Measurements from ENCODE around the gene CKAP4. TPM values are rescaled to one million over a fixed set of nuclear protein-coding genes. Genes with fewer than 3 reads are reported as not detected.

The CKAP4 gene
- total RNA-seq, 1 experiment from 2014 or later, result 108 TPM

DNA sequence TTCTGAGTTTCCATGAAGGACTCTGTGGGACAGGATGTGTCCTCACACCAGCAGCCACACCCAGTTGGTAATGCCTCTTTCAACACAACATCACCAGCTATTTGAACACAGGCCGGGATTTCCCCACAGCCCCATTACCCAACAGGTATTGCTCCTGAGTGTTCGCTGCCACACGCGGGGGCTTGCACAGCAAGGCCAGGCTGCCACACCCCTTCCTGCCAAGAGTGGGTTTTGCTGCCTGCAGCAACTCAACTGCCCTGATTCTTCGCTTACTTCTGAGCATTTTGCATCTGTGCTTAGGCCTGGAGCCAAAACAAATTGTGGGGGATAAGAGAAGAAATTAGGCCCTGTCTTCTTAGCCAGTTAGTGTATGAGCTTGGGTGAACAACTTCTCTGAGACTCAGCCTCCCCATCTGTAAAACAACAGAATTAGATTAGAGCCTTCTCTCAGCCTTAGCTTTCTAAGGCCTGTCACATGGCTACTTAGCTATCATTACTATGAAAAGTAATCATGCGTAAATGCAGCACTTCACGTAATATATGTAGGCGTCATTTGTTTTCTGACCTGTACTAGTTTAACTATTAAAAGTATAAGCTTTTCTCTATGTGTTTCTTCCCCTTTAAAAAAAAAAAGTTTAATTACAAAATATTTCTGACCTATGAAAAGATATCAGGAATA is 20.0 kb downstream of the CKAP4 start:
- peaks cover 12% of the 10 kb centered on the region for H3K4me1 Mint-ChIP-seq (ENCODE audit: low read depth, unreplicated experiment)
- no peak overlapping the region for H3K27ac Mint-ChIP-seq (ENCODE audit: unreplicated experiment)
- peak; percentile 64 for DNase-seq
- BruUV-seq (replicated peaks), result no TSS peak
- H3K9me3 Mint-ChIP-seq (ENCODE audit: low read depth, unreplicated experiment), result no peaks in the 10 kb centered on the region
- no peaks in the 10 kb centered on the region for H3K36me3 Mint-ChIP-seq (ENCODE audit: insufficient read depth, unreplicated experiment)
- H3K27me3 Mint-ChIP-seq (ENCODE audit: unreplicated experiment), result no peaks in the 10 kb centered on the region
- intact Hi-C loops (cut with micrococcal nuclease; ENCODE audit: unreplicated experiment), result loop anchor here (1.0 to 10.0 kb wide), 5 partner anchors 55 to 693 kb away; partner anchors contain the start of gene TCP11L2
- no peak overlapping the region for H3K4me3 Mint-ChIP-seq (ENCODE audit: low read depth, unreplicated experiment)
- CTCF ChIA-PET, result interaction anchor here (0.6 to 2.9 kb wide), 12 partner anchors 10 to 807 kb away, joined by 3 to 30 read pairs (median 4); partner anchors contain the start of gene POLR3B
- TF ChIP-seq CTCF (IDR thresholded peaks at IDR 0.05; ENCODE audit: unreplicated experiment), result no peak

DNA sequence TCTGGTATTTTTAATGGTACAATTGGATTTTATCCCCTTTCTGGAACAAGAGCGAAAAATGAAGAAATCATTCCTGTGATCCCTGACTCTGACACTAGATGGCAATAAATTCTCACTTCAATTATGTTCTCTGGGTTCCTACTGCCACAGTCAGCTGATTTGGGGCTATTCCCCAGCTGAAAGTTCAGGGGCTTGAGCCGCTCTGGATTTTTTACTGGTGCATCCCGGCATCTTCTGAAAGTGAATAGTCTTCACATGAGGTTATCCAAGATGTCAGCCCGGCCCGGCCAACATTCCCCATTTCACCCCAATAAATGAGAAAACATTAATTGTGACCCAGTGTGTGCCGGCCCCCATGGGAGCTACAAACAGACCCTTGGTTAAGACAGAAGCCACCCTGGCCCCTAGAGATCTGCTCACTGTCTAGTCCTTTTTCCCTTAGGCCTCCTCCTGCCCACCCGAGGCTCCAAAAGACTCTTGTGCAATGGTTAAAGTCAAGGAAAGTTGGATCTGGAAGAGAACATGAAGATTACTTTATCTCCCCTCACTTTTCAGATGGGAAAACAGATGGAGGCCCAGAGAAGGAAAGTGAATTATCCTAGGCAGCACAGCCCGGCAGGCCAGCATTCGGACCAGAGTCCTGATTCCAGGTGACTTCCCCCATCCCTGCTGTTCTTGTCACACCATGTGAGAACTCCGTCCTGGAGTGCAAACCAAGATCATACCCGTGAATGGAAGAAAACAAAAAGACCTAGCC is 20.8 kb downstream of the CKAP4 start:
- no peaks in the 10 kb centered on the region for H3K9me3 Mint-ChIP-seq (ENCODE audit: low read depth, unreplicated experiment)
- intact Hi-C loops (cut with micrococcal nuclease; ENCODE audit: unreplicated experiment), result loop anchor here (1.0 to 10.0 kb wide), 5 partner anchors 55 to 694 kb away; partner anchors contain the start of gene TCP11L2
- no peak overlapping the region for H3K27ac Mint-ChIP-seq (ENCODE audit: unreplicated experiment)
- CTCF ChIA-PET, result interaction anchor here (0.6 to 2.9 kb wide), 15 partner anchors 11 to 806 kb away, joined by 3 to 30 read pairs (median 4); partner anchors contain the start of gene POLR3B
- peaks cover 12% of the 10 kb centered on the region for H3K4me1 Mint-ChIP-seq (ENCODE audit: low read depth, unreplicated experiment)
- no peak overlapping the region for H3K4me3 Mint-ChIP-seq (ENCODE audit: low read depth, unreplicated experiment)
- TF ChIP-seq CTCF (IDR thresholded peaks at IDR 0.05; ENCODE audit: unreplicated experiment), result peak; percentile 53
- DNase-seq, result peak; percentile 57
- peaks cover 5% of the 10 kb centered on the region for H3K27me3 Mint-ChIP-seq (ENCODE audit: unreplicated experiment)
- H3K36me3 Mint-ChIP-seq (ENCODE audit: insufficient read depth, unreplicated experiment), result no peaks in the 10 kb centered on the region
- BruUV-seq (replicated peaks), result no TSS peak

DNA sequence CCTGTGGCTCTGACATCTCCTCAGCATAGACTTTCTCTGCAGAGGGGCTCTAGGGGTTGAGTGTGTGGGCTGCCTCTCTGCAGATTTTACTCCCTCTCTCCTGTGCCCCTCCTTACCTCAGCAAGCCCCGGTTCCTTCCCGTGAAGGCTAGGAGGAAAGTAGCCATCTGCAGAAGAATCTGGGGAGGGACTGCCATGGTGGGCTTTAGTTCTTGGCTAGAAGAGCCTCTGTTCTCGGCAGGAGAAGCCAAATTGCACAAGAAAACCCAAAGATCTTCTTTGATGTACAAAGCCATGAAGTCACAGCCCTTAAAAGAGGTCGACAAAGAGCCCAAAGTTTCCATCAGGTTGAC is 23.5 kb downstream of the CKAP4 start:
- no TSS peak for BruUV-seq (replicated peaks)
- Mint-ChIP-seq H3K27me3 (ENCODE audit: unreplicated experiment) (peaks cover 16% of the 10 kb centered on the region), H3K9me3 (ENCODE audit: low read depth, unreplicated experiment) (no peaks in the 10 kb centered on the region), H3K36me3 (ENCODE audit: insufficient read depth, unreplicated experiment) (no peaks in the 10 kb centered on the region), H3K27ac (ENCODE audit: unreplicated experiment) (no peak overlapping the region), H3K4me3 (ENCODE audit: low read depth, unreplicated experiment) (no peak overlapping the region), H3K4me1 (ENCODE audit: low read depth, unreplicated experiment) (peaks cover 12% of the 10 kb centered on the region)
- DNase-seq, result no peak
- no peak for TF ChIP-seq CTCF (IDR thresholded peaks at IDR 0.05; ENCODE audit: unreplicated experiment)
- CTCF ChIA-PET, result interaction anchor here (0.6 to 1.4 kb wide), 7 partner anchors 12 to 804 kb away, joined by 3 to 16 read pairs (median 4); partner anchors contain the start of genes NUAK1 and POLR3B
- intact Hi-C loops (cut with micrococcal nuclease; ENCODE audit: unreplicated experiment), result loop anchor here (1.0 to 10.0 kb wide), 3 partner anchors 87 to 804 kb away; partner anchors contain the start of gene NUAK1

GRCh38 chr12:106223485-106224354 is 24.1 kb downstream of the CKAP4 start:
- DNase-seq, result peak; percentile 82
- H3K4me3 Mint-ChIP-seq (ENCODE audit: low read depth, unreplicated experiment), result no peak overlapping the region

More at GRCh38 chr12:106223485-106224354, 24.1 kb downstream of the CKAP4 start:
- CTCF ChIA-PET, result interaction anchor here (0.6 to 1.4 kb wide), 9 partner anchors 11 to 803 kb away, joined by 3 to 16 read pairs (median 4); partner anchors contain the start of genes NUAK1 and POLR3B
- peaks cover 12% of the 10 kb centered on the region for H3K4me1 Mint-ChIP-seq (ENCODE audit: low read depth, unreplicated experiment)
- intact Hi-C loops (cut with micrococcal nuclease; ENCODE audit: unreplicated experiment), result loop anchor here (1.0 to 10.0 kb wide), 3 partner anchors 86 to 803 kb away; partner anchors contain the start of gene NUAK1
- H3K27me3 Mint-ChIP-seq (ENCODE audit: unreplicated experiment), result peaks cover 20% of the 10 kb centered on the region
- TF ChIP-seq CTCF (IDR thresholded peaks at IDR 0.05; ENCODE audit: unreplicated experiment), result peak; percentile 91
- H3K27ac Mint-ChIP-seq (ENCODE audit: unreplicated experiment), result no peak overlapping the region
- H3K9me3 Mint-ChIP-seq (ENCODE audit: low read depth, unreplicated experiment), result no peaks in the 10 kb centered on the region
- no TSS peak for BruUV-seq (replicated peaks)
- no peaks in the 10 kb centered on the region for H3K36me3 Mint-ChIP-seq (ENCODE audit: insufficient read depth, unreplicated experiment)
